GM12892 (cell line): Measurements from ENCODE around the gene JAM2.
A peak's percentile ranks its signal among the peaks of the same experiment; 100 is the strongest.

ENCODE experiments used
- DNase-seq: peaks from one replicate; pipeline ENCODE4 v3.0.0; 2011; ENCODE audit not compliant: insufficient read length
- FAIRE-seq: peaks from 2 replicates; lab custom pipeline; 2011; peaks lifted over from hg19 to GRCh38; lab: Jason Lieb, UNC
- POLR2A ChIP-seq: IDR thresholded peaks from 2 replicates; pipeline ENCODE4 v1.6.1; 2011; ENCODE audit warnings: low read depth, low read length, control low read depth
- POLR2AphosphoS5 ChIP-seq: IDR thresholded peaks from 2 replicates; pipeline ENCODE4 v1.6.1; 2011; ENCODE audit warnings: low read depth, low read length, control low read depth
- TAF1 ChIP-seq: IDR thresholded peaks from 2 replicates; pipeline ENCODE4 v1.6.1; 2011; ENCODE audit warnings: low read depth, mild to moderate bottlenecking, control low read depth, low read length, borderline replicate concordance

The JAM2 gene

DNA sequence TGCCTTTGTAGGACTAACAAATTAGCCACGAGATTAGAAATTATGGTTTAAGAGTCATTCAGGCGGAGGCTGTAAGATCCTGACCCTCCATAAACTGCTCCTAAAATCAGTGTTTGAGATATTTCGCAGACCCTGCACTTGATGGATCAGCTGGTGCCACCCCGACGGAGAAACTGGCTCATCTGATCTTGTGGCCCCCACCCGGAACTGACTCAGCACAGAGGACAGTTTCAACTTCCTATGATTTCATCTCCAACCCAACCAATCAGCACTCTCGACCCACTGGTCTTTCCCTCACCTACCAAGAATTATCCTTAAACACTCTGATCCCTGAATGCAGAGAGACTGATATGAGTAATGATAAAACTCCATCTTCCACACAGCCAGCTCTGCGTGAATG, 3.7 kb upstream of the JAM2 start:
- FAIRE-seq (no peak), DNase-seq (no peak)
- TF ChIP-seq POLR2AphosphoS5 (no peak), POLR2A (no peak), TAF1 (no peak)

DNA sequence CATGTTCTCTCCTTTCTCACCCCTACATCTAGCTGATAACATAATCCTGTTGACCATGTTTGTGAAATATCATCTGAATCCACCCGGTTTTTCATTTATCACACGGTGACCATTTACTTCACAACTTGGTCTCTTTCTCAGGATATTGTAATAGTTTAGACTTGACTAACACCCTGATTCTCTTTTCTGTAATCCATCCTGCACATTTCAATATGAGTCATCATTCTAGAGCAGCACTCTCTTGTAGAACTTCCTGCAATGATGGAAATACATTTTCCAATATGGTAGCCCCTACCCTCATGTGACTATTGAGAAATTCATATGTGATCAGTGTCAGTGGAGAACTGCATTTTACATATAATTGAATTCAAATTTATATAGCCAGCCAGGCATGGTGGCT, 2.3 kb upstream of the JAM2 start:
- DNase-seq (no peak), FAIRE-seq (peak; percentile 76)
- no peak for TF ChIP-seq POLR2A

DNA sequence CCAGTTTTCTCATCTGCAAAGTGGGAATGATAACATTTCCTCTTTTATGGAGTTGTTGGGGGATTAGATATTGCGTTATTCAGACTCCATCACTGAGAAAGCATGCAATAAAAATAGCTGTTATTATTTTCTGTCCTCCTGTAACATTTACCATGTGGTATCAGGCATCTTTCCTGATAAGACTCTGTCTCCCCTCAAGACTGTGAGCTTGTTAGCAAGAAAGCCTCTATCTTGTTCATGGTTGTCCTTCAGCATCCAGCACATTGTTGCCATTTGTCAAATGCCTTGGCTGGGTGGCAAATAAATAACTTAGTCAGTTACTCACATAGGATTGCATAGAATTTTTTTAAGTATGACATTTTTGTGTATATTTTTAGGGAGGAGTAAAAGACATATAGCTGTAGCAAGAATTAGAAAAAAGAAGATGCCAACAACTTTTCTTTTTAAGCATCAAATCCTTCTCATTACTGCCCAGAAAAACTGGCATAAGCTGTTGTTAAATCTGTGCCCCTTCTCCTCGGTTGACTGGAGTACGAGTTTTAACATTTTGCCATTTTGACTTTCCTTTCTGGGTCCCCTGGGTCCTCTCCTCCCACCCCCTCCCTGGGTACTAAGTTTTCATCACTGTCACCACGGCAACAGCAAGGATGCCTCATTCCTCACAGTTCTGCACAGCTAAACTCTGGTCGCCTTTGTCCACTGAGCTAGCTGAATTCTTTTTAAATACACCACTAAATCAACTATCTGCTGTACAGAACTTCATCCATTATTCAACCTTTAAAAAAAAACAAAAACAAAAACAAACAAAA, 1.0 kb upstream of the JAM2 start:
- DNase-seq: no peak
- FAIRE-seq: peak; percentile 78
- no peak for TF ChIP-seq POLR2AphosphoS5
- TF ChIP-seq POLR2A: no peak
- no peak for TF ChIP-seq TAF1

DNA sequence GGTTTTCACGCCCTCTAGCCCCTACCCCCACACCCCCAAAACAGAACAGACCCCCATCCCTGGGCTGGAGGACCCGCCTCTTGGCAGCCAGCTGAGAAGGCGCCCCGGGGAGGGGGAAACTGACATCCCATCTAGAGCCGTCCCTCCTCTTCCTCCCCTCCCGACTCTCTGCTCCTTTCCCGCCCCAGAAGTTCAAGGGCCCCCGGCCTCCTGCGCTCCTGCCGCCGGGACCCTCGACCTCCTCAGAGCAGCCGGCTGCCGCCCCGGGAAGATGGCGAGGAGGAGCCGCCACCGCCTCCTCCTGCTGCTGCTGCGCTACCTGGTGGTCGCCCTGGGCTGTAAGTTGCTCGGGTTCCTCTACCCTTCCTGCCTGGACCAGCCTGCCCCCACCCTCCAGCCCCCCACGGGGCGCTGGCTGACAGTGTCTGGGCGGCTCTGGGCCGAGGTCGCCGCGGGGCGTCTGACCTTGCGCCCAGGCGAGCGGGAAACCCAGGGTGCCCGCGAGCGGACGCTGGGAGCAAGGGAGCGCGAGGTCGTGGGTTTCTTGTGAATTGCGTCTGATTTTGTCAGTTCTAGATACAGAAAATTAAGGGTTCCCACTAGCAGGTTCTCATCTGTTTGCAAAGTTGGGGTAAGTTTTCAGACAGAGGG, 618 bp downstream of the JAM2 start:
- DNase-seq (peak; percentile 63), FAIRE-seq (peak; percentile 93)
- TF ChIP-seq POLR2A (no peak), POLR2AphosphoS5 (no peak), TAF1 (no peak)

DNA sequence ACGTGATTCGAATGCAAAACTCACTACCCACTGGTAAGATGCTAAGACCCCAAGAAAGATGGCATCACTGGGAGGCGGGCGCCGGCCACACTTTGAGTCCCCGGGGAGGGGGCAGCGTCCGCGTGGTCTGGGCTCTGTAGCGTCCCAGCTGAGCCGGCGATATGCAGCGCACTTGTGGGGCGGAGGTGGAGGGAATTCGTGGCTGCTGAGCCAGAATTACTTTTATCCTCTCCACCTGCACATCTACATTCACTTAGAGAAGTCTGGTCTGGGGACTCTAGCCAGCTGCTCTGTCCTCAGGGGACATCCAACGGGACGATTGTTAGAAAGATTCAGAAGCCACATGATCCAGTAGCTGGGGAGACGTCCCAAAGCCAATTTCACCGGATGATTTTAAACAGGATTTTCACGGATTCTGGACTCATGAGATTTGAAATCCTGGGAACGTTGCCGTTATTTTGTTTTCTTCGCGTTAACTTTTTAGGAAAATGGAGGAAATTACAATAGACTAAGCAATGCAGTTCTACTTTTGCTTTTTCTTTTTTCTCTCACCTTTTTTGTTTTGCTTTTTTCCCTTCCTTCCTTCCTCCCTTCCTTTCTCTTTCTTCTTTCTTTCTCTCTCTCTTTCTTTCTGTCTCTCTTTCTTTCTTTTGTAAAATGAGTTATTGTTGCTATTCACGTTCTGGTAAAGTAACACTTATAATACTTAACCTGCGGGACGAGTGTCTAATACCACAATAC, 1.3 kb downstream of the JAM2 start:
- DNase-seq: peak; percentile 23
- no peak for TF ChIP-seq POLR2A
- no peak for TF ChIP-seq POLR2AphosphoS5
- TF ChIP-seq TAF1: no peak
- FAIRE-seq: peak; percentile 40

DNA sequence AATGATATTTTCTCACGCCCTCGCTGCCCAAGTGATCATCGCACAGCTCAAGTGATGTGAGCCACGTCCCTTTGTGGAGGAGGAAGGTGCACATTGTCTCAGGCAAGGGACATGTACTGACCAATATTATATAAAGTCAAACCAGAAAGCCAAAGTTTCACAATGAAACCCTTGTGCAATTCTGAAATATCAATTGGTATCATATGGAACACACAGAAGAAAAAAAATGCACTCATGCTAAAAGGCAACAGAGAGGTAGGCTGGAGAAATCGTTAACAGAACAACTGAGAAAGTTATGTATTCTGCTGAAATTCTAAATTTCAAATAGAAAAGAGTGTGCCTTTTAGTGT, 1.9 kb downstream of the JAM2 start:
- TF ChIP-seq TAF1: no peak
- no peak for TF ChIP-seq POLR2A
- no peak for TF ChIP-seq POLR2AphosphoS5
- DNase-seq (no peak), FAIRE-seq (no peak)

DNA sequence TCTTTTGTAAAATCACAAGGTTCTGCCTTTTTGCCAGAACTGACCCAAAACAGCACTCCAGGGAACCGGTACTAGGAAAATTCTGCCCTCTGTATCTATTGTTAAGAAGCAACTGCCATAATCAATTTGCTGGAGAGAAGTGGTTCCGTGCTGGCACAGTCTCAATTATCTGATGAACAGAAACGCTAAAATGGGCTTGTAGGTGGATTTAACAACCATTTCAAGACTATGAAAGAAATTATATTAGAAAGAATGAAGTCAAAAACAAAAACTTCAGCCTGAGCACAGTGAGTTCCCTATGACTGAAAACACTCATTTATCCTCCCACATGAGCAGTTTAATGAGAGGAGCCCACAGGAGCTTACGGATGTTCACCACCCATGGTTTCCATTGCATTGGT, 4.4 kb downstream of the JAM2 start:
- no peak for DNase-seq
- TF ChIP-seq TAF1 (no peak), POLR2AphosphoS5 (no peak), POLR2A (no peak)
- FAIRE-seq: no peak

DNA sequence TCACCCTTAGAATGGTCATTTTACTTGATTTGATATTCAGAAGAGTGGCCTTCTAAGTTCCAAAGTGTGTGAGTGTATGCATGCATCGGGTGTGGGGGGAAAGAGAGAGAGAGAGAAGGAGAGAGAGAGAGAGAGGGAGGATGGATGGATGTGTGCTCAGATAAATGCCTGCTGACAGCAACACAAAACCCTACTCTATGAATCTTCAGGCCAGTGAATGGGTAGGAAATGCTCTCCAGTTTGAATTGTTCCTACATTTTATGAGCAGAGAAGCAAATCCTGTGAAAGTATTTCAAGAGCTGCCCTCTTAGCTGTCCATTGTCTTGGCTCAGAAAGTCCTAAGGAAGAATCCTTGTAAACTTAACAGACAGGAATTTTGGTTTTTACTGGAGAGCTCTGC, 7.4 kb downstream of the JAM2 start:
- FAIRE-seq: no peak
- TF ChIP-seq POLR2A: no peak
- no peak for TF ChIP-seq TAF1
- TF ChIP-seq POLR2AphosphoS5: no peak
- DNase-seq: no peak

DNA sequence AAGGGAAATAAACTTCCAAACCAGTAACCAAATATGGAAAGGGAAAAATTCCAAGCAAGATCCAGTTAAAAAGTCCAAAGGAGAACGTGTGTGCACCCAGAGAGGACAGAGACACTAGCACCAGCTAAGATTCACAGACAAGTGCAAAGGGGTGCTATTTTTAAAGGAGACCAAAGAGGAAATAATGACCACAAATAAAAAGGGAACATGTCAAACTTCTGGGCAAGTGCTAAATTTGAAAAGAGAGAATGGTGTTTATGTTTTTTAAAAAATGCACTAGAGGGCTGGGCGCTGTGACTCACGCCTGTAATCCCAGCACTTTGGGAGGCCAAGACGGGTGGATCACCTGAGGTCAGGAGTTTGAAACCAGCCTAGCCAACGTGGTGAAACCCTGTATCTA, 8.6 kb downstream of the JAM2 start:
- no peak for DNase-seq
- no peak for TF ChIP-seq POLR2A
- no peak for TF ChIP-seq POLR2AphosphoS5
- no peak for TF ChIP-seq TAF1
- FAIRE-seq: no peak

DNA sequence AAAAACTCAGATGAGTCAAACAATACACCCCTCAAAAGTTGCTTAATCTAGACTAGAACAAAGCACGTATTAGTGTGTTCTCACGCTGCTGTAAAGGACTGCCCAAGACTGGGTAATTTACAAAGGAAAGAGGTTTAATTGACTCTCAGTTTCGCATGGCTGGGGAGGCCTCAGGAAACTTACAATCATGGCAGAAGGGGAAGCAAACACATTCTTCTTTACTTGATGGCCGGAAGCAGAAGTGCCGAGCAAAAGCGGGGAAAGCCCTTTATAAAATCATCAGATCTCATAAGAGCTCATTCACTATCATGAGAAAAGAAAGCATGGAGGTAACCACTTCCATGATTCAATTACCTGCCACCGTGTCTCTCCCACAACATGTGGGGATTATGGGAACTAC, 10.1 kb downstream of the JAM2 start:
- FAIRE-seq (no peak), DNase-seq (no peak)
- TF ChIP-seq POLR2AphosphoS5 (no peak), POLR2A (no peak), TAF1 (no peak)

DNA sequence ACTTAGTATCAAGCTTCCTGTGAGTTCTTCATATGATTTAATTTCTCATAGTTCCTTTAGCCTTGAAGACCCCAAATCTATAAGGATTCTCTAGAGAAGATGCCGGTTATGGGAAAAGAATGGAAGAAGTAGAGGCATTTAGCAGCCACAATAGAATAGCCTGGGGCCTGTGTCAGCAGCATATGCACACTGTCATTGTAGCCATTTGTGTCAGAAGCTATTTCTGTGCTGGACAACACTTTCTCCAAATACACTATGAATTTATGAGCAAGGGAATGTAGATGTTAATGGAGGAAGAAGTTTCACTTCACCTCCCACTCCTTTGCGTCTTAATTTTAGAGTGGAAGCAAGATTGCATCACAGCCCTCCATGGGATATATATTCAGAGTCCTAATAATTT, 17.4 kb downstream of the JAM2 start:
- DNase-seq (no peak), FAIRE-seq (no peak)
- TF ChIP-seq POLR2AphosphoS5 (no peak), TAF1 (no peak), POLR2A (no peak)

DNA sequence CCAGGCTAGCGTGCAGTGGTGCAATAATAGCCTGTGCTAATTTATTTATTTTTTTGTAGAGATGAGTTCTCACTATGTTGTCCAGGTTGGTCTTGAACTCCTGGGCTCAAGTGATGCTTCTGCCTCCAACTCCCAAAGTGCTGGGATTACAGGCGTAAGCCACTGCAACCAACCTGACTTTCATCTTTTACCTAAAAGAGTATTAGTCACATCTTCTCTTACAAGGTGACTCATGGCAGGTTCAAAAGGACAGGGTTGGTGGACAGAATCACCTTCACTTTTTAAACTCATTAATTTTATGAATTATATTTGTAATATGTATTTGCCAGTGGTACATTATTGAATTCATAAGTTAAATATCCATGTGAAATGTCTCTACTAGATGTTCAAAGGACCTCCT, 18.1 kb downstream of the JAM2 start:
- DNase-seq: no peak
- no peak for TF ChIP-seq POLR2A
- no peak for TF ChIP-seq POLR2AphosphoS5
- no peak for TF ChIP-seq TAF1
- FAIRE-seq: no peak

DNA sequence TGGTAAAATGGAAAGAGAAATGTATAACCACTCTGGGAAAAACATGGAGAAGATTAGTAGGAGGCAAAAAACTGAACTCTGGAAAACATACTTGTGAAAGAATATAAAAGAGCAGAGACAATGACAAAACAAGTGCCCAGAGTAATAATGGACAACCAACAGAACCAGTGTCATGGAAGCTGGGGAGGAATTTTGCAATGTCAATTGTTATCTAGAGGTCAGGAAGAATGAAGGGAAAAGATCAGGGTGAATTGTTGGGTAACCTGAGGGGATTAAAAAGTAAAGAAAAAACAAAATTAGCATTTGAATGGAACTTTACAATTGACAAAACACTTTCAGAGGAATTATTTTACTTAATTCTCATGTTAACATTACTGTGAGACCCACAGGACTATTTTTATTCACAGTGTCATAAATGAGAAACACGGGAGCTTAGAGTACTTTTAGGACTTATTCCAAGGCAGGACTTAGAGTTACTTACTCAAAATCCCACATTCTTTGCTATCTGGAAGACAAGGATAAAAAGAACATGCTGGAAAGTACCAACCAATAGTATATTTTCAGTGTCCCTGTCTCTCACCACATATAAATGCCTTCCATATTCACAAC, 19.5 kb downstream of the JAM2 start:
- DNase-seq (no peak), FAIRE-seq (no peak)
- TF ChIP-seq POLR2A (no peak), TAF1 (no peak), POLR2AphosphoS5 (no peak)
